Measurements from ENCODE around the gene TRAPPC10. TPM values are rescaled to one million over a fixed set of nuclear protein-coding genes. Genes with fewer than 3 reads are reported as not detected.

TRAPPC10 gene
- total RNA-seq: 24.7 TPM

GRCh38 chr21:44011579-44012473 is at the start of gene TRAPPC10:
Gene TRAPPC10 (plus strand): TSS chr21:44012309. CDS start chr21:44012494, 185 bp downstream.
- DNase-seq: peak; percentile 93

DNA sequence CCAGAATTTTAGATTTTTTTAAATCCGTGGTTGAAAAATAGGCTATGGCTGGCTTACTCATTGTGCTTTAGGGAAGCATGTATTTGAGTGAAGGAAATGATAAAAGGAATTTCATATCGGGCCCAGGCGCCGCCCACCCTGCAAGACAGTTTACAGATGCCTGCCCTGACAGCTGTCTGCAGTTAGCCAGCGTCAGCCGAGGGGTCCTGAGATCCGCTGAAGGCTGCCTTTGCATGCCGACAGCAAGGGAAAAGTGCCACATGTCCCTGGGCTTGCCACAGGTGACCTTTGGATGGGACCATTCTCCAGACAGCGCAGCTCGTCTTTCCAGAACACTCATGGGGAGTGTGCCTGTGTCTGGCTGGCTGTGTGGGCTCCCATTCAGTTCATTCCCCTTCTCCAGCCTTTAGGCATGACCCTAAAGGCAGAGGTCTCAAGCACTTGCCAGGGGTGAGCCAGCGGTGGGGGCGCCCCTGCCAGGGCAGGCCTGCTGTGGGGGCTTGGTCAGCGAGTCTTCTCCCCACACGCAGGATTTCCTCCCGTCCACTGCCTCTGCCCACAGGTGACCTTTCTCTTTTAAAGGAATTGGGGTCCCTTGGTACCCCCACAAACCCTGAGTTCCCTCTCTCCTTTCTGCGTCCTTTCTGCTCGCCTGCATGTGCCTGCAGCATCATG is 46.1 kb upstream of the TRAPPC10 start:
- no peak for DNase-seq

GRCh38 chr21:43966946-43967512 is 45.1 kb upstream of the TRAPPC10 start:
- no peak for DNase-seq

DNA sequence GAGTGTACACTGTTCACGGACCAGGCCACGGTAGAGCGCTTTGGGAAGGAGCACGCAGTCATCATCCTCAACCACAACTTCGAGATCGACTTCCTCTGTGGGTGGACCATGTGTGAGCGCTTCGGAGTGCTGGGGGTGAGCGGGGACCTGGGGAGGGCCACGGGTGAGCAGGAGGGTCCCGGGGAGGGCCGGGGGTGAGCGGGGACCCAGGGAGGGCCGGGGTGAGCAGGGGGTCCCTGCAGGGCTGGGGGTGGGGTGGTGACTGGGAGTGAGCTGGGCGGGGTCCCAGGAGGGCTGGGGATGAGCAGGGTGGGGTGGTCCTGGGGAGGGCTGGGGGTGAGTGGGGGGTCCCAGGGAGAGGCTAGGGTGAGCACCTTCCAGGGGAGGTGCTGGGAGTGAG is 44.1 kb upstream of the TRAPPC10 start:
- DNase-seq: no peak

DNA sequence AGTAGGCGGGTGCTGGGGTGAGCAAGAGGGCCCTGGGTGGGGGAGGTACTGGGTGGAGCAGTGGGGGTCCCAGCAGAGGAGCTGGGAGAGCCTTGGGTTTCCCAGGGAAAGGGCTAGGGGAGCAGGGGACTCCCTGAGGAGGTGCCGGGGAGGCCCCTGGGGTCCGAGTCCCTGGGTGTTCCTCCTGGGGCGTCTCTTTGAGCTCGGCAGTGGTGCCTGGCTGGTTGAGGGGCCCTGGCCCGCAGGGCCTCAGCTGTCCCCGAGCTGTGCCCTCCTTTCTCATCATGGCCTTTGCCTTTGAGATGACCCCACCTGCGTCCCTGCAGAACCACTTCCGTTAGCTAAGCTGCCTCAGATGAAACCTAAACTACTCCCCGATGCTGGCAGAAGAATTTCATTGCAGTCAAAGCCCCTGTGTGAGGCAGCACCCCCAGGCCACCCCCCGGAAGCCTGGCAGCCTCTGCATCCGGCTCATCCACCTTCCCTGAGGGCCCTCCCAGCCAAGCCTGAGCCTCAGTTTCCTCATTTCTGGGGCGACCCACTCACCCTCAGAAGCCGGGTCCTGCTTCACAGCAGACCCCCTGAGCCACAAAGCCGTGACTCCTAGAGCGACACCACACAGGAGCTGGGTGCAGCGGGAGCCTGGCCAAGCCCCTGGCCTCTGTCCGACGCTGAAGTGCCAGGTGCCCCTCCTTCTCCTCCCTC is 43.5 kb upstream of the TRAPPC10 start:
- DNase-seq: no peak

- DNase-seq: no peak
These were observed 43.0 kb upstream of the TRAPPC10 start for GRCh38 chr21:43969115-43969444.

- DNase-seq: no peak
These were observed 41.6 kb upstream of the TRAPPC10 start for GRCh38 chr21:43970551-43970950.

GRCh38 chr21:43971201-43971991 is 40.7 kb upstream of the TRAPPC10 start:
- peak; percentile 79 for DNase-seq

GRCh38 chr21:43971992-43972255 is 40.2 kb upstream of the TRAPPC10 start:
- DNase-seq: no peak

DNA sequence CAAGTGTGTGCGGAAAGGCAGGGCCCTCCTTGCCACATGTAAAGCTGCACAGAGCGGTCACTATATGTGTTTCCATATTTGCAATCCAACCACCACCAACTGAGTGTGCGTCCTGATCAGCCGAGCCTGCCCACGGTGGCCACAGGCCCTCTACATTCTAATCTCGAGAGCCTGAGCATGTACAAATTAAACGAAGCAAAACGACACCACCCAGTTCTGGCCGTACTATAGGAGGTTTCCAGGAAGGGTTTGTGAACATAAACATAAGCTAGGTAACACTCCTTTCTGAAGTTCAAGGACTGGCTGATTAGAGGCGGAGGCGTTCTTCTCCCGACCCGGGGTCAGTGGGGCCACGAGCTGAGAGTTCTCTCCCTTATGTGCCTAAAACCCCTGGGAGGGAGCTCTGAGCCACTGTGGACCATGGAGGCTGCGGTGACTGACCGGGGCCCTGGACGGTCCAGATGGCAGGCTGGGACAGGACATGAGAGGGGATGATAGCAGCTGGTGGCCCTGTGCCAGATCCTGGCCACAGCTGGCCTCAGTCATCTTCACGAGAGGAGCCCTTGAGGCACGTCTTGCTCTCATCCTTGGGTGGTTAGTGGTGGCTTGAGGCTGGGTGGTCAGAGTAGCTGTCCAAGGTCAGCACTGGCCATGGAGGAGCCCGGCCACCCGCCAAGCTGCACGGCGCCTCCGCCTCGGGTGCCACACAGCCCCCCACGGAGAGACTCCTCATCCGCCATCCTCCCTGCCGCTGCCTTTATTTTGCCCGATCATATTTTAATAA is 39.1 kb upstream of the TRAPPC10 start:
- no peak for DNase-seq

DNA sequence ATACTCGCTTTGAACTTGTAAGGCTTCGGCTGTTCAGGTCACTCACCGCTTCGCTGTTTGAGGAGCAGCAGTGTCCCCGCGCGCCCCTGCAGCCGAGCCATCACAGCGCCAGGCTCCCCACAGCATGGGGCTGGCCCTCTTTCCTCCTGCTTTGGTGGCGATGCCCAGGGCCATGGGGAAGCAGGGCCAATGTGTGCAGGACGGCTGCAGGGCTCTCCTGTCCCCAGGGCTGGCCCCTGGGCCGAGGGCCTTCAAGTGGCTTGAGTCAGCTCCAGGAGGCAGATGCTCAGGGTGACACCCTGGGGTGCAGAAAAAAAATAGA is 38.5 kb upstream of the TRAPPC10 start:
- peak; percentile 49 for DNase-seq

DNA sequence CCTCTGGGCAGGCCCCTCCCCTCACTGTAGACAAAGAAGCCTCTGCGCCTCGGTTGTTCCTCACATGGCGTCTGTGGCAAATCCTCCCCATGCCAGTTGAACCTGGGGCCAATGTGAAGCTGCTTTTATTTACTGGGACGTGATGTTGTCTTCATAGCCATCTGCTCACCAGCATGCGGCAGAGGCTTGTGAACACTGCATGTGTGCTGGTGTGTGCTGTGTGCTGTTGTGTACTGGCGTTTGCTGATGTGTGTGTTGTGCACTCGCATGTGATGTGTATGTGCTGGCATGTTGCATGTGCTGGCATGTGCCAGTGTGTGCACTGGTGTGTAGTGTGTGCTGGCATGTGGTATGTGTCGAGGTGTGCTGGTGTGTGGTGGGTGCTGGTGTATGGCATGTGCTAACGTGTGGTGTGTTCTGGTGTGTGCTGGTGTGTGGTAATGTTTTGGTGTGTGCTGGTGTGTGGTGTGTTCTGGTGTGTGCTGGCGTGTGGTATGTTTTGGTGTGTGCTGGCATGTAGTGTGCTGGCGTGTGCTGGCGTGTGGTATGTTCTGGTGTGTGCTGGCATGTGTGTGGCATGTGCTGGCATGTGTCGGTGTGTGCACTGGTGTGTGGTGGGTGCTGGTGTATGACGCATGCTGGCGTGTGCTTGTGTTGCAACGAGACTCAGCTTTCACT is 37.2 kb upstream of the TRAPPC10 start:
- DNase-seq: no peak

DNA sequence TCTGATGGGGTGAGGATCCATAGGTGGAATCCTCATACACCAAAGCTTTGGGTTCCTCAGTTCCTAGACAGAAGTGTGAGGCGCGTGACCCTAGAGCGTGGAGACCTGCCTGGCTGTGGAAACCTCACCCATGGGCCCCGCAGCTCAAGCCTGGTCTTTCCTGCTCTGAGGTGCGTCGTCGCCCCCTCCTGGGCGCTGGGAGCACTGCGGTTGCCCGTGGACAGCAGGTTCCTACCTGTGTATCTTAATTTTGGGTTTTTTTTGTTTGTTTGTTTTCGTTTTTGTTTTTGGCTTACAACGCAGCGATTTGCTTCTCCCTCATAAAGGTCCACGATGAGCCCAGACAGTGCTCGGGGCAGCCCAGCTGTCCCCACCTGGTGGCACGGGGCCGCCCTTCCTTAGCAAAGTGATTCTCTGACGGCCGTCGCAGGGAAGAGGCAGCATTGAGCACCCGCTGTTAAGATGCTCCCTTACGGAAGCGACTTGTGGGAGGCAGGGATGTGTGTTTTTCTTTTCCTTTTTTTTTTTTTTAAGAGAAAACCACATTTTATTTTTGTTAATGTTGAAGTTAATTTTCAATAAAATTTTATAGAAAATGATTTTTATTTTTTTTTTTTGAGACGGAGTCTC is 36.5 kb upstream of the TRAPPC10 start:
- DNase-seq: peak; percentile 83

DNA sequence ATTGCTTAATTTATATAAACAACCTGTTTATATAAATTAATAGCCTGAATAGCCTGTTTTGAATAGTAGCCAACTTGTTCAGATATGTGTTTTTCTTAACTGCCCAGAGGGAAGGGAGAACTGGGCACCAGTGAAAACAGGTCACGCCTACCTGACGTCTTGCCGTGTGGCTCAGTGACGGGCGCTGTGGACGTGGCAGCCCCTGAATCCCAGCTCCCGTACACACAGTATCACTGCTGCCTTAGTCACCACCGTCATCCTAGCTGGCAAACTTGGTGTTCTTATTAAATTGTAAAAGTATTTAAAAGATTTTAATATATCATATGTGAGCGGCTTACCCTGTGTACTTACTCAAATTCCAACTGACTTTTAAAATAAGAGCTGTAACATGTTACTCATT is 35.4 kb upstream of the TRAPPC10 start:
- DNase-seq: no peak

DNA sequence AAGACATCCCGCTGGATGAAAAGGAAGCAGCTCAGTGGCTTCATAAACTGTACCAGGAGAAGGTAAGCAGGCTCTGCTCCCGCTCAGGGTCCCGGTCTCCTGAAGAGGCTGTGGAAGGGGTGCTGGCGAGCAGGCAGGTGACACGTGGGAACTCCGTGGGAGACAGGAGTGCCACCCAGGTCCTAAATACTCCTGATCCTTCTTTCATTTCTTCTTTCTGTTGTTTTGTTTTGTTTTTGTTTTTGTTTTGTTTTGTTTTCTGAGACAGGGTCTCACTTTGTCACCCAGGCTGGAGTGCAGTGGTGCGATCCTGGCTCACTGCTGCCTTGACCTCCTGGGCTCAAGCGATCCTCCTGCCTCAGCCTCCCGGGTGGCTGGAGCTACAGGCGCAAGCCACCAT is 34.0 kb upstream of the TRAPPC10 start:
- no peak for DNase-seq

DNA sequence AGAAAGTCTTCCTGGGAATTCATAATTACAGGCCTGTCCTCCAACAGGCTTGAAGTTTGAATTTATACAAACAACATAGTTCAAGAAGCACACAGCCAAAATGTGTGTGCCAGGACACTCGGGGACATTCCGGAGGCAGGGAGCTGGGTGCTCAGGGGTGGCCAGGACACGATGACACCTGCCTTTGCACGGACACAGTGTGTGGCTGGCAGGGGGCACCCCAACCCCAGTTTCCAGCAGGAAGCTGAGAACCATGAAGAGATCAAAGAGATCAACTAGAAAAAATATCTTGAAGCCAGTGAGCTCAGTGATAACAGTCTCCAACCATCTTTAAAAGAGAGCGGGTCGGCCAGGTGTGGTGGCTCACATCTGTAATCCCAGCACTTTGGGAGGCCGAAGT is 32.5 kb upstream of the TRAPPC10 start:
- DNase-seq: no peak

- DNase-seq: no peak
These were observed 30.8 kb upstream of the TRAPPC10 start for GRCh38 chr21:43981151-43981870.

- no peak for DNase-seq
These were observed 30.3 kb upstream of the TRAPPC10 start for GRCh38 chr21:43981871-43982210.

DNA sequence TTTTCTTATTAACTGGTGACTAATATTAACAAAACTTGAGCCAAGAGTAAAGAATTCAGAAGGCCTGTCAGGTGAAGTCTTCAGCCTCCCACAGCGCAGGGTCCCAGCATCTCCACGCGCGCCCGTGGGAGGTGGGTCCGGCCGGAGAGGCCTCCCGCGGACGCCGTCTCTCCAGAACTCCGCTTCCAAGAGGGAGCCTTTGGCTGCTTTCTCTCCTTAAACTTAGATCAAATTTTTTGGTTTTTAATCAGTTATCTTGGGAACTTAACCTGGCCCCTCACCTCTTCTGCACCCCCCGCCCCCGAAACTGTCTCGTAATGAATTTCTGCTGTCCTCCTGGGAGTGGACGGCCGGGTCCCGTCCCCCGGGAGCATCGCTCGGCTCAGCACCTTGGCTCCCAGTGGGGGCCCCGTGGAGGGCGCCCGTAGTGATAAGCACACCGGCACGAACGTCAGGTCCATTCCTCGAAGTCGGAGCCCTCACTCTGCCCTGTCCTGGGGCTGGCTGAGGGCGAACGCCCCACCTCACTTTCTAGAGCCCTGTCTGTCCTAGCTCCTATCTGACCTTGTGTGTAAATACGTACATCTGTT is 29.5 kb upstream of the TRAPPC10 start:
- no peak for DNase-seq

DNA sequence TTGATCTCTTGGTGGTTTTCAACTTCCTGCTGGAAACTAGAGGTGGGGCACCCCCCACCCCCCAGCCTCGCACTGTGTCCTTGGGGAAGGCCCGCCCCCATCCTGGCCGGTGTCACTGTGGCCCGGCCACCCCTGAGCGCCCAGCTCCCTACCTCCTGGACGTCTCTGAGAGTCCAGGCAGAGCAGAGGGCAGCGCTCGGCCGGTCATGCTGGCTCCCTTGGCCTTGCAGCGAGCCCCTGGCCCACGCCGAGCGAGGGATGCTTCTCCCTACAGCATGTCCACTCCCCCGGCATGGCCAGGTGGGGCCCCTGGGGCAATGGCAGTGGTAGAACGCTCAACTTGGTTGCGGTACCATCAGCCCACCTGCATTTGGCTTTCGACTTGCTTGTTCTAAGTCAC is 28.7 kb upstream of the TRAPPC10 start:
- no peak for DNase-seq

Measured in tongue (tissue), 2 donors.